ENCODE measurements around the gene GCNA.
"Not testable (repeated sequence)": the region's sequence is repeated elsewhere in the genome, so short reads cannot be mapped to it uniquely, and the experiment has no call there.

Gene GCNA

DNA sequence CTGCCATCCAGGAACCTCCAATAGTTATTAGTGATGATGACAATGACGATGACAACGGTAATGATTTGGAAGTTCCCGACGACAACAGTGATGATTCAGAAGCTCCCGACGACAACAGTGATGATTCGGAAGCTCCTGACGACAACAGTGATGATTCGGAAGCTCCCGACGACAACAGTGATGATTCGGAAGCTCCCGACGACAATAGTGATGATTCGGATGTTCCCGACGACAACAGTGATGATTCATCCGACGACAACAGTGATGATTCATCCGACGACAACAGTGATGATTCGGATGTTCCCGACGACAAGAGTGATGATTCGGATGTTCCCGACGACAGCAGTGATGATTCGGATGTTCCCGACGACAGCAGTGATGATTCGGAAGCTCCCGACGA lies 25.4 kb downstream of the GCNA start:
- in situ Hi-C loops (cut with HindIII; ENCODE audit: low sequenced_read_pairs), result no loop called here
- DNase-seq (ENCODE audit: low read depth), result no peak
- H3K4me3 ChIP-seq (ENCODE audit: low read depth, low read length), result no peak overlapping the region
- TF ChIP-seq, protein P1, sequence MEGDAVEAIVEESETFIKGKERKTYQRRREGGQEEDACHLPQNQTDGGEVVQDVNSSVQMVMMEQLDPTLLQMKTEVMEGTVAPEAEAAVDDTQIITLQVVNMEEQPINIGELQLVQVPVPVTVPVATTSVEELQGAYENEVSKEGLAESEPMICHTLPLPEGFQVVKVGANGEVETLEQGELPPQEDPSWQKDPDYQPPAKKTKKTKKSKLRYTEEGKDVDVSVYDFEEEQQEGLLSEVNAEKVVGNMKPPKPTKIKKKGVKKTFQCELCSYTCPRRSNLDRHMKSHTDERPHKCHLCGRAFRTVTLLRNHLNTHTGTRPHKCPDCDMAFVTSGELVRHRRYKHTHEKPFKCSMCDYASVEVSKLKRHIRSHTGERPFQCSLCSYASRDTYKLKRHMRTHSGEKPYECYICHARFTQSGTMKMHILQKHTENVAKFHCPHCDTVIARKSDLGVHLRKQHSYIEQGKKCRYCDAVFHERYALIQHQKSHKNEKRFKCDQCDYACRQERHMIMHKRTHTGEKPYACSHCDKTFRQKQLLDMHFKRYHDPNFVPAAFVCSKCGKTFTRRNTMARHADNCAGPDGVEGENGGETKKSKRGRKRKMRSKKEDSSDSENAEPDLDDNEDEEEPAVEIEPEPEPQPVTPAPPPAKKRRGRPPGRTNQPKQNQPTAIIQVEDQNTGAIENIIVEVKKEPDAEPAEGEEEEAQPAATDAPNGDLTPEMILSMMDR (IDR thresholded peaks at IDR 0.05; ENCODE audit: low read depth, low read length, missing control alignments), result no peak

DNA sequence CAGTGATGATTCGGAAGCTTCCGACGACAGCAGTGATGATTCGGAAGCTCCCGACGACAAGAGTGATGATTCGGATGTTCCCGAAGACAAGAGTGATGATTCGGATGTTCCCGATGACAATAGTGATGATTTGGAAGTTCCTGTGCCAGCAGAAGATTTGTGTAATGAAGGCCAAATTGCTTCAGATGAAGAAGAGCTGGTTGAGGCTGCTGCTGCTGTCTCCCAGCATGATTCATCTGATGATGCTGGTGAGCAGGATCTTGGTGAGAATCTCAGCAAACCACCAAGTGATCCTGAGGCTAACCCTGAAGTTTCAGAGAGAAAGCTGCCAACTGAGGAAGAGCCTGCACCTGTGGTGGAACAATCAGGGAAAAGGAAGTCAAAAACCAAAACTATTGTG lies 25.9 kb downstream of the GCNA start:
- TF ChIP-seq, protein P1 (IDR thresholded peaks at IDR 0.05; ENCODE audit: low read depth, low read length, missing control alignments), result no peak
- no peak for DNase-seq (ENCODE audit: low read depth)
- H3K4me3 ChIP-seq (ENCODE audit: low read depth, low read length), result no peak overlapping the region
- in situ Hi-C loops (cut with HindIII; ENCODE audit: low sequenced_read_pairs), result no loop called here

DNA sequence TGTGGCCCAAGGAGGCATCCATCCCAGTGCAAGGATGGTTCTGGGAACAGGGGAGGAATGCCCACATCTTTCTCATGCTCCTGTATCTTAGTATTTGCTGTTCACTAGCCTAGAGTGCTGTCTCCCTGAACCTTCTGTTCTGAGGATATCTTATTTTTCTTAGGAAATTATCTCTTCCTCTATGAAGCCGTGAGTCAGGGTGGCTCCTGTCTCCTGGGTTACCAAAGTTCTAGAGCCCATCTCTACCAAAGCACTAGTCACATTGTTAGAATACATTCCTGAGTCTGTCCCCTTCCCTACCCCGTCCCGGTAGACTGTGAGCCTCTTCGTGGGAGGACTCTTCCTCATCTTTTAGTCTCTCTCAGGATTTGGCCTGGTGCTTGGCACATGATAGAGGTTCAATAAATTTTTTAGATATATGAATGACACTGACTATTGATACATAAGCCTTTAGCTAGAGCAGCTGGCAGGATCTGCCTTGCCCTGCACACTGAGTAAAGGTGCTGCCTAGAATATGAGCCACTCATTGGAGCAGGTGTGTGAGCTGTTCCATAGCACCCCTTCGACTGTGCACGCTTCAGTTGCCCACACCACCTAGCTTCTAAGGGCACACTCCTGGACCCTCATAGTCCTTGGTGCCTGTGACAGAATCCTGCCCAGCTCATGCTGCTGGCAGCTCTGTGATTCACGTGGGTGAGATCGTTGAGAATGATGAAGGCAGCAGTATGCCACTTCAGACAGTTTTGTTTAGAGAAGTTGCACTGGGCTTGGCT lies 26.7 kb downstream of the GCNA start:
- DNase-seq (ENCODE audit: low read depth), result no peak

DNA sequence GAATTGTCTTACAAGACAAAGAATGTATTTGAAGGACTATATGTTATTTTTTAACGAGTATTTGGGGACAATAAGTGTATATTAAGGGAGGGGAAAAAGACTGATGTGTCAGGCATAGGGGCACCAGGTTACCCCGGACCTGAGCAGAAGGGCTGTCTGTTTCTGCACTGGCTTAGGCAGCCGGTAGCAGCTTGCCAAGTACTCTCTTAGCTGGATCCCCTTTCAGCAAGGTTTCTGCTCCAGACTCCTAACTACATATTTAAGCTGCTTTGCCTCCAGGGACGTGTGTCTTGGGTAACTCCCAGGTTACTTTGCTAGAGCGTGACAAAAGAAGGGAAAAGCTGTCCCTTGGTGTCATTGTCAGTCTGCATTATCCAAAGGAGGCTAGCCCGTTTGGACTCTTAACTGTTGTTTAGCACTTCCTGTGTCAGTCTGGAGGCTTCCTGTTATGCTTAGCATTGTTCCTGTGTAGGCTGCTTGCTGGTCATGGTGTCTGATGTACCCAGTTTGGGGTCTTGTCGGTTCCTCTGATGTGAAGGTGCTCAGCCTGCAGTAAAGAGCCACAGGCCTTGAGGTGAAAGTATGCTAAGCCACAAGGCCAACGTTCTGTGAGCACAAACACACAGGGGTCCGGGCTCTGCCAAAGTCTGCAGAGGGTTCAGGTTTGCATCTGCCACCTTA lies 28.4 kb downstream of the GCNA start:
- TF ChIP-seq, protein P1 (IDR thresholded peaks at IDR 0.05; ENCODE audit: low read depth, low read length, missing control alignments), result no peak
- H3K4me3 ChIP-seq (ENCODE audit: low read depth, low read length), result no peak overlapping the region
- no peak for DNase-seq (ENCODE audit: low read depth)
- in situ Hi-C loops (cut with HindIII; ENCODE audit: low sequenced_read_pairs), result no loop called here

More for the DNA sequence above, 26.7 kb downstream of the GCNA start:
- in situ Hi-C loops (cut with HindIII; ENCODE audit: low sequenced_read_pairs), result no loop called here
- TF ChIP-seq, protein P1 (IDR thresholded peaks at IDR 0.05; ENCODE audit: low read depth, low read length, missing control alignments), result no peak
- no peak overlapping the region for H3K4me3 ChIP-seq (ENCODE audit: low read depth, low read length)

DNA sequence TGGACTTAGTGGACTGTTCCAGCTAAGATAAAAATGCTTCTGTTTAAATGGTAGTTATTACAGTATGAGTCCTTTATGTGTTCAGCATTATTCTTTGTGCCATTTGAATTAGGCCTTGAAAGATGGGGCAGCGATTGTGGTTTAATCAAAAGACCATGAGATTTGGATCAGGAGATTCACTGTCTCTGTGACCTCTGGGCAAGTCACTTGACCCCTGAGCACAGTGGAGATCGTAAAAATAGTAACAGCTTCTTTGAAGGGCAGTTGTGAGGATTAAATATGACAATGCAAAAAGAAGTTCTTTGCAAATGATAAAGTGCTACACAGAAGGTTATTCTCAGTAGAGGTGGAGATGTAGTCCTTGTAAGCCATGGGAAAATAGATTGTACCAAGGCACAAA lies 29.3 kb downstream of the GCNA start:
- no peak overlapping the region for H3K4me3 ChIP-seq (ENCODE audit: low read depth, low read length)
- in situ Hi-C loops (cut with HindIII; ENCODE audit: low sequenced_read_pairs), result no loop called here
- TF ChIP-seq, protein P1 (IDR thresholded peaks at IDR 0.05; ENCODE audit: low read depth, low read length, missing control alignments), result no peak
- DNase-seq (ENCODE audit: low read depth), result no peak

DNA sequence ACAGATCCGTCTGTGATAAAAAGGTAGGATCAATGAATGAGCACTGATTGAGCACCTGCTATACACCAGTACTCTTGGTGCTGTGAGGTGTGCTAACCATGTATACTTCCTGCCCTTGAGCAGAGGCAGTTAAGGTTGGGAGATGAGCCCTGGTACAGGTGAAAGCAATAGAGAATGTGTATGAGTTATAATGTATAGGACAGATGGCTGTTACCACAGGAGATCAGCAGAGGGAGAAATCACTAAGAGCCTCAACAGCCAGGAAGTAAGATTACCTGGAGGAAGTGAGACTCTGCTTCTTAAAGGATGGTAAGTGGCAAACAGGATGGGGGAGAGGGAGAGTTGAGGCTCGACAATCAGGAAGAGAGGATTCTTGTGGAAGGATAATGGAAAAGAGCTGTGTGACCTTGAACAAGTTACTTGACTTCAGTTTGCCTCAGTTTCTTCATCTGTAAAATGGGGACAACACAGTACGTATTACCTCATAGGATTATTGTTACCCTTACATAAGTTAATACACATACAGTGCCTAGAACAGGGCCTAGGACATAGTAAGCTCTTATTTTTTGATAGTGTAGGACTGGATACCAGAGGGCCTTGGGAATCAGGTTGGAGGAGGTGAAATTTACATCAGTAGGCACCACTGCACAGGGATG lies 31.0 kb downstream of the GCNA start:
- DNase-seq (ENCODE audit: low read depth), result no peak
- TF ChIP-seq, protein P1 (IDR thresholded peaks at IDR 0.05; ENCODE audit: low read depth, low read length, missing control alignments), result no peak
- in situ Hi-C loops (cut with HindIII; ENCODE audit: low sequenced_read_pairs), result no loop called here

DNA sequence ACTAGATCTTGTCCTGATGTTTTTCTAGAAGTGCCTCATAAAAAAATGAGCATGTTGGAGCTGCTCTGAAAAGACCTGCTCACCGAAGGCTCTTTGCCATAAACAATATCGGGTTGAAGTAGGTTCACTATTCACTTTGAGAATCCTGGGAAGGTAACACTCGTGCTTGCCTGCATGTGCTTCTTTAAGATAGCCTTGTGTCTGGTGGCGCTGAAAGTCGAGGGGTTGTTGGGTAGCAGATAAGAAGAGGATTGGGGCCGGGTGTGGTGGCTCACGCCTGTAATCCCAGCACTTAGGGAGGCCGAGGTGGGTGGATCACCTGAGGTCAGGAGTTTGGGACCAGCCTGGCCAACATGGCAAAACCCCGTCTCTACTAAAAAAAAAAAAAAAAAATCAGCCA lies 33.5 kb downstream of the GCNA start:
- in situ Hi-C loops (cut with HindIII; ENCODE audit: low sequenced_read_pairs); H3K4me3 ChIP-seq (ENCODE audit: low read depth, low read length); DNase-seq (ENCODE audit: low read depth): not testable (repeated sequence)

More for the DNA sequence above, 31.0 kb downstream of the GCNA start:
- no peak overlapping the region for H3K4me3 ChIP-seq (ENCODE audit: low read depth, low read length)
